ENCODE data around the gene PYM1.

The PYM1 gene

GRCh38 chr12:55927588-55928502 lies at the start of gene PYM1:
PYM1 (minus strand) TSS chr12:55927894; CDS start chr12:55927761, 133 bp downstream.
- no peaks in the 10 kb centered on the region for H3K27me3 ChIP-seq (ENCODE audit: insufficient read depth, low read length)
- H3F3A ChIP-seq (ENCODE audit: insufficient read depth, low read length), result peaks cover 6% of the 10 kb centered on the region
- peak within 1 kb of the TSS; percentile 100 for H3K27ac ChIP-seq (ENCODE audit: low read depth, low read length, poor library complexity, severe bottlenecking)
- H3K9ac ChIP-seq (ENCODE audit: low read length), result peak within 1 kb of the TSS; percentile 91
- TF ChIP-seq EZH2 (IDR thresholded peaks at IDR 0.05; ENCODE audit: borderline replicate concordance, low read length) (no peak), CTCF (IDR thresholded peaks at IDR 0.05; ENCODE audit: low read length) (no peak)
- peaks cover 55% of the 10 kb centered on the region for H3K79me2 ChIP-seq (ENCODE audit: insufficient read depth, low read length)
- H3K4me2 ChIP-seq (ENCODE audit: low read length), result peak within 1 kb of the TSS; percentile 87
- H3K36me3 ChIP-seq (ENCODE audit: insufficient read depth, low read length), result peaks cover 33% of the 10 kb centered on the region
- H3K4me3 ChIP-seq (ENCODE audit: low read depth, low read length, poor library complexity, severe bottlenecking), result peak within 1 kb of the TSS; percentile 76
- peaks cover 62% of the 10 kb centered on the region for H3K4me1 ChIP-seq (ENCODE audit: insufficient read depth, low read length, severe bottlenecking)
- H4K20me1 ChIP-seq (ENCODE audit: insufficient read depth, low read length), result no peaks in the 10 kb centered on the region
- no peaks in the 10 kb centered on the region for H3K9me3 ChIP-seq (ENCODE audit: low read length)
- H3K9me2 ChIP-seq (ENCODE audit: low read depth, low read length), result no peaks in the 10 kb centered on the region
- H2AFZ ChIP-seq (ENCODE audit: low read length), result no peak within 1 kb of the TSS

DNA sequence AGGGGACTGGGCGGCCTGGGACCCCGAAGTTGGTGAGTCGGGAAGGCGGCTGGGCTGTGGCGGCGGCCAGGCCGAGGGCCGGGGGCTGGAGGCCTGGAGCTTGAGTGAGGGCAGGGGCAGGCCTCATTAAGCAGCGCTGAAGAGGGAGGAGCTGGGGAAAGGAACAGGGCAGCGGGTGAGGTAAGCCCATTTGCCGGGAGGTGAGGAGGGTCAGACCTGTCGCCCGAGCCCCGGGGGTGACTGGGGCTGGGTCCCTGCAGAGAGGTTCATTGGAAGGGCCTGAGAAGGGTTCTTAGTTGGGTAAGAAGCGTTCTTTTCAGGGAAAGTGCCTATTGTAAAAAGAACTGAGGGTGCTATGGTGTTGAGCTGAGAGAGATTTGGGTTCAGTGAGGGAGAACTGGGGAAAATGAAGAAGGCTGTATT lies 46.6 kb upstream of the PYM1 start:
- Histone ChIP-seq H4K20me1 (ENCODE audit: insufficient read depth, low read length) (no peaks in the 10 kb centered on the region), H3K27me3 (ENCODE audit: insufficient read depth, low read length) (no peaks in the 10 kb centered on the region), H2AFZ (ENCODE audit: low read length) (no peak overlapping the region), H3K79me2 (ENCODE audit: insufficient read depth, low read length) (peaks cover 12% of the 10 kb centered on the region), H3K9ac (ENCODE audit: low read length) (peak overlapping the region; percentile 92), H3K27ac (ENCODE audit: low read depth, low read length, poor library complexity, severe bottlenecking) (peak overlapping the region; percentile 58), H3K4me2 (ENCODE audit: low read length) (peak overlapping the region; percentile 81), H3K4me1 (ENCODE audit: insufficient read depth, low read length, severe bottlenecking) (peaks cover 21% of the 10 kb centered on the region), H3K9me3 (ENCODE audit: low read length) (no peaks in the 10 kb centered on the region), H3F3A (ENCODE audit: insufficient read depth, low read length) (no peaks in the 10 kb centered on the region), H3K36me3 (ENCODE audit: insufficient read depth, low read length) (peaks cover 31% of the 10 kb centered on the region; the same call in 1 of the 2 replicates), H3K4me3 (ENCODE audit: low read depth, low read length, poor library complexity, severe bottlenecking) (peak overlapping the region; percentile 89), H3K9me2 (ENCODE audit: low read depth, low read length) (no peaks in the 10 kb centered on the region)
- TF ChIP-seq EZH2 (IDR thresholded peaks at IDR 0.05; ENCODE audit: borderline replicate concordance, low read length), result no peak
- no peak for TF ChIP-seq CTCF (IDR thresholded peaks at IDR 0.05; ENCODE audit: low read length)

- Histone ChIP-seq H3K9me3 (ENCODE audit: low read length) (no peaks in the 10 kb centered on the region), H3K4me1 (ENCODE audit: insufficient read depth, low read length, severe bottlenecking) (peaks cover 21% of the 10 kb centered on the region), H3K27ac (ENCODE audit: low read depth, low read length, poor library complexity, severe bottlenecking) (peak within 1 kb of the TSS; percentile 58), H3F3A (ENCODE audit: insufficient read depth, low read length) (no peaks in the 10 kb centered on the region), H3K4me3 (ENCODE audit: low read depth, low read length, poor library complexity, severe bottlenecking) (peak within 1 kb of the TSS; percentile 89), H3K36me3 (ENCODE audit: insufficient read depth, low read length) (peaks cover 28% of the 10 kb centered on the region; the same call in 1 of the 2 replicates), H3K27me3 (ENCODE audit: insufficient read depth, low read length) (no peaks in the 10 kb centered on the region), H3K9ac (ENCODE audit: low read length) (peak within 1 kb of the TSS; percentile 92), H2AFZ (ENCODE audit: low read length) (no peak within 1 kb of the TSS), H4K20me1 (ENCODE audit: insufficient read depth, low read length) (no peaks in the 10 kb centered on the region), H3K9me2 (ENCODE audit: low read depth, low read length) (no peaks in the 10 kb centered on the region), H3K4me2 (ENCODE audit: low read length) (peak within 1 kb of the TSS; percentile 85), H3K79me2 (ENCODE audit: insufficient read depth, low read length) (peaks cover 12% of the 10 kb centered on the region)
- TF ChIP-seq EZH2 (IDR thresholded peaks at IDR 0.05; ENCODE audit: borderline replicate concordance, low read length), result no peak
Measured at GRCh38 chr12:55973599-55974307, 46.1 kb upstream of the PYM1 start, which contains the start of gene RAB5B. RAB5B (plus strand) TSS chr12:55974078; CDS start chr12:55986961, 12,883 bp downstream.

Data from OCI-LY1 (cell line).